HepG2 (cell line): Measurements from ENCODE around the gene PTPN5.

Experiments used
- BCLAF1 ChIP-seq: fragments of 450-650 bp; IDR thresholded peaks from 2 replicates; pipeline ENCODE4 v1.6.1; 2017; ENCODE audit warnings: mild to moderate bottlenecking
- DNMT1 ChIP-seq: sonication (generic); formaldehyde crosslinking; IDR thresholded peaks from 2 replicates; pipeline ENCODE4 v1.5.1; 2020; ENCODE audit warnings: mild to moderate bottlenecking, missing genetic modification reagents
- POLR2AphosphoS2 ChIP-seq: IDR thresholded peaks from 2 replicates; pipeline ENCODE4 v1.6.1; 2011; ENCODE audit warnings: low read depth, low read length, improper control_type of control experiment
- SRF ChIP-seq: IDR thresholded peaks from 2 replicates; pipeline ENCODE4 v1.6.1; 2011; ENCODE audit warnings: mild to moderate bottlenecking, low read depth, low read length, moderate library complexity
- TCF7 ChIP-seq: sonication (generic); IDR thresholded peaks from 2 replicates; pipeline ENCODE4 v1.6.1; 2016; ENCODE audit warnings: antibody characterized with exemption, low read depth
- ZC3H4 ChIP-seq: sonication (generic); formaldehyde crosslinking; IDR thresholded peaks from 2 replicates; pipeline ENCODE4 v1.4.0; 2020; ENCODE audit warnings: missing genetic modification reagents, borderline replicate concordance
- ZKSCAN5 ChIP-seq: sonication (generic); formaldehyde crosslinking; IDR thresholded peaks from 2 replicates; pipeline ENCODE4 v1.5.1; 2020; ENCODE audit warnings: mild to moderate bottlenecking, missing genetic modification reagents
- ZNF17 ChIP-seq: sonication (generic); formaldehyde crosslinking; IDR thresholded peaks from 2 replicates; pipeline ENCODE4 v1.5.0; 2020; ENCODE audit warnings: mild to moderate bottlenecking, missing genetic modification reagents
- TF ChIP-seq, protein P1 (sequence below): sonication (generic); formaldehyde crosslinking; IDR thresholded peaks from 2 replicates; pipeline ENCODE4 v1.5.0; 2020; ENCODE audit warnings: mild to moderate bottlenecking, missing genetic modification reagents, moderate library complexity
- TF ChIP-seq, protein P2 (sequence below): sonication (generic); formaldehyde crosslinking; IDR thresholded peaks from 2 replicates; pipeline ENCODE4 v1.8.1; 2023; ENCODE audit warnings: mild to moderate bottlenecking, inconsistent platforms, moderate library complexity, missing genetic modification reagents, borderline replicate concordance

GRCh38 chr11:18836417-18836816 is 44.8 kb upstream of the PTPN5 start:
- TF ChIP-seq, protein P1, sequence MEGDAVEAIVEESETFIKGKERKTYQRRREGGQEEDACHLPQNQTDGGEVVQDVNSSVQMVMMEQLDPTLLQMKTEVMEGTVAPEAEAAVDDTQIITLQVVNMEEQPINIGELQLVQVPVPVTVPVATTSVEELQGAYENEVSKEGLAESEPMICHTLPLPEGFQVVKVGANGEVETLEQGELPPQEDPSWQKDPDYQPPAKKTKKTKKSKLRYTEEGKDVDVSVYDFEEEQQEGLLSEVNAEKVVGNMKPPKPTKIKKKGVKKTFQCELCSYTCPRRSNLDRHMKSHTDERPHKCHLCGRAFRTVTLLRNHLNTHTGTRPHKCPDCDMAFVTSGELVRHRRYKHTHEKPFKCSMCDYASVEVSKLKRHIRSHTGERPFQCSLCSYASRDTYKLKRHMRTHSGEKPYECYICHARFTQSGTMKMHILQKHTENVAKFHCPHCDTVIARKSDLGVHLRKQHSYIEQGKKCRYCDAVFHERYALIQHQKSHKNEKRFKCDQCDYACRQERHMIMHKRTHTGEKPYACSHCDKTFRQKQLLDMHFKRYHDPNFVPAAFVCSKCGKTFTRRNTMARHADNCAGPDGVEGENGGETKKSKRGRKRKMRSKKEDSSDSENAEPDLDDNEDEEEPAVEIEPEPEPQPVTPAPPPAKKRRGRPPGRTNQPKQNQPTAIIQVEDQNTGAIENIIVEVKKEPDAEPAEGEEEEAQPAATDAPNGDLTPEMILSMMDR (CRISPR knock-in tag), result no peak
- TF ChIP-seq ZKSCAN5 (CRISPR knock-in tag) (no peak), ZC3H4 (no peak), ZNF17 (CRISPR knock-in tag) (no peak), SRF (no peak), TCF7 (no peak), BCLAF1 (no peak), POLR2AphosphoS2 (no peak), DNMT1 (CRISPR knock-in tag) (no peak)
- TF ChIP-seq, protein P2, sequence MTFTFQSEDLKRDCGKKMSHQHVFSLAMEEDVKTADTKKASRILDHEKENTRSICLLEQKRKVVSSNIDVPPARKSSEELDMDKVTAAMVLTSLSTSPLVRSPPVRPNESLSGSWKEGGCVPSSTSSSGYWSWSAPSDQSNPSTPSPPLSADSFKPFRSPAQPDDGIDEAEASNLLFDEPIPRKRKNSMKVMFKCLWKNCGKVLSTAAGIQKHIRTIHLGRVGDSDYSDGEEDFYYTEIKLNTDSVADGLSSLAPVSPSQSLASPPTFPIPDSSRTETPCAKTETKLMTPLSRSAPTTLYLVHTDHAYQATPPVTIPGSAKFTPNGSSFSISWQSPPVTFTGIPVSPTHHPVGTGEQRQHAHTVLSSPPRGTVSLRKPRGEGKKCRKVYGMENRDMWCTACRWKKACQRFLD (CRISPR knock-in tag), result no peak
